Putamen (tissue), 1 donor: ENCODE measurements around the gene TSPYL4.

Experiments used
- DNase-seq: peaks from one replicate; pipeline ENCODE4 v3.0.0-alpha.2; 2016; ENCODE audit warnings: low spot score

The TSPYL4 gene

DNA sequence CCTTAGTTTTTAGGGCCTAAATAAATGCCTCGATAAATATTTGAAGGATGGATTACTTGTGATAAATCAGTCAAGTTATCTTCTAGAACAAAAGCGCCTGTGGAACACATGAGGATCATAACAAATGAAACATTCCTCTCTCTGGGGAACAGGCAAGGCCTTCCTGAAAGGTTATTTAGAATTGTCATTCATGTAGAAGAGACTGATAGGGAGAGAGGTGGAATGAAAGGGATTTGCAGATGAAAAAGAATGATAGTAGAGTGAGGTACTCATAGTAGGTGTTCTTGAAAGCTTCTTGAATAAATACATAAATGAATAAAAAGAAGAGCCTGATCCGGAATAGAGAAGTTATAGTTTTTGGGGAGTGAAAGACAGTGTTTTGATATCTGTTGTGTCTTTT is 30.5 kb downstream of the TSPYL4 start:
- DNase-seq: no peak

DNA sequence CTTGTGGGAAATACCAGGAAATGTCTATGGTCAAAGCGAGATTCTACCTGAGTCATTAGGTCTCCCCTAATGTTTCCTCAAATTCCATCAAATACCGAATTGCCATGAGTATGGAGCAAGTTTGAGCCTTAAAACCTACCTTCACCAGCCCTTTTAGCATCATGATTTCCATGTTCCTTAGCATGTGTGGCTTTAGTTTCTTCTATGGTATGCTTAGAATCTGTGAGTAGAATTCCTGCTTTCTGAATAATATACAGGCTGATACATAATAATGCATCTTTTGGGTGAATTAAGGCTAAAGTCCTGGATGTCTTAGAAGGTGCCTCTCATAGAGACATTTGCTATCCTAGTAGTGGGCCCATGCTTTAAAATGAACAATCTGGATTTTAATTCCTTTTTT is 32.0 kb downstream of the TSPYL4 start:
- no peak for DNase-seq

DNA sequence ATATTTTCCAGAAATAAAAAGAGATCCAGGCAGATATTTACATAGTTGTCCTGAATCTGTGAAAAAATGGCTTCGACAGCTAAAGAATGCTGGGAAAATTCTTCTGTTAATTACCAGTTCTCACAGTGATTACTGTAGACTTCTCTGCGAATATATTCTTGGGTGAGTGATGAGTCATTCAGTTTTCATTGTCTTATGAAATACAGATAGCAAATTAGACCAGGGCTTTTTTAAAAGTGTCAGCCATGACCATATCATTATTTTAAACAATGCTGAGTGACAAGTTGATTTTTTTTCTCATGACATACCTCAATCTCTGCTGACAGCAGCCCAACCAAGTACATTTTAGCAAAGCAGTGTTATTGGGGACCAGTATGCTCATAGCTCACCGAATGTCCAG is 32.8 kb downstream of the TSPYL4 start:
- no peak for DNase-seq

DNA sequence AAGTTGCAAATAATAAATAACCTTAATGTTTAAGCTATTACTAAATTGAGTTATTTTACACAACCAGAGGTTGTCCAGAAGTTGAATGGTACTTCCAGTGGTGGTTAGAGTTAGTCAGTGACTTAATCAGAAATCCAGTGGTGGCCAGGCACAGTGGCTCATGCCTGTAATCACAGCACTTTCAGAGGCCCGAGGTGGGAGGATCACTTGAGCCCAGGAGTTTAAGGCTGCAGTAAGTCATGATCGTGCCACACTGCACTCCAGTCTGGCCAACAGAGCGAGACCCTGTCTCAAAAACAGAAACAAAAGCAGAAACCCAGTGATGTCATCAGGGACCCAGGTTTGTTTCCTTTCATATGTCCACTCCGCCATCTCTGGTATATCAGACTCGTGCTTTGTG is 35.0 kb downstream of the TSPYL4 start:
- DNase-seq: no peak

DNA sequence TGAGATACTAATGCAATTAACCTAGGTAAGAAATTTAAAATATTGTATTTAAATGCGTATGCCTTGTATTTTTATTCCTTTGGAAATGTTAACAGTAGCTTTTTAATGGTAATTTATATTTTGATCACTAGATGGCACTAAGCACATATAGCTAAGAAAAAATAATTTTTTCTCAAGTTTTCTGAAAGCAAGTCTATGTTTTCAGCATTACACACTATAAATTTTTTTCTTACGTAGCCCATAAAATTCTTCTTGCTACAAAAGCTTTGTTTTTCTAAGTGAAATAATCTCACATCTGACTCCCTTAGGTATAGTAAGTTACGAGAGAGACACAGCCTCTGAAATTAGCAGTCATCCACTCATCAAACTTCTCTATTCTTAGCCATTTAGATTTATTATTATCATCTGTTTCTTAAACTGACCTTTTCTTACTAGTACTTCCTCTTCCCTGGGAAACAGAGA is 35.7 kb downstream of the TSPYL4 start:
- no peak for DNase-seq

DNA sequence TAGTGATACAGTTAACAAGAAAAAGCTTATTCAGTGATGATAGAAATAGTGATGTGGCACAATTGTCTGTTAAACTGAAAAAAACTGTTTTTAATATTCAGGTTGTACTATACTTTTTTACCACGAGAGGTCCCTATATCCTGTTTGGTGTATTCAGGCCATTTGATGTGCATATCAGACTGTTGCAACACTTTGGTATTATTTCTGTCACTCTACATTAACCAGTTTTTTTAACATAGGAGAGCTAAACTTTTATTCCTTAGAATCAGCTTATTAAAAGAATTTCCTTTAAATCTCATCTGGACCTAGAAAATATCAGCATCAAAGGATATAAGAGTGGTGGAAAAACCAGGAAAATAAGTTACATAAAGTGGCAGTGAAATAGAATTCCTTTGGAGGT is 36.8 kb downstream of the TSPYL4 start:
- peak; percentile 39 for DNase-seq

DNA sequence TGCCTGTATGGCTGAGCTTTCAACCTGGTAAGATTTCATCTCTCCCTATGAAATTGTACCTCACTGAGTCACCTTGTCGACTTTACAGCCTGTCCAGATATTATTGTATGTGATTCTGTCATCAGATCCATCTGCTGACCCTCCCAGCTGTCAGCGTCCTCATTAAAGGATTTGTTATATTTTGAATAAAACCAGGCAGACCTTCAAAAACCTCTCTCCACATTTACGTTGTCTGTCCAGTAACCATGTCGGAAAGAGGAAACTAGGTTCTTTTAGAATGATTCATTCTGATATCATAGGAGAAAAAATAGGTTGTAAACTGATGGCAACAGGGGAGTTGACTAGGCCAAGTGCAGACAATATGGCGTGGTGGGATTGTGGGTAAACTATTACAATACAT is 38.5 kb downstream of the TSPYL4 start:
- DNase-seq: no peak

DNA sequence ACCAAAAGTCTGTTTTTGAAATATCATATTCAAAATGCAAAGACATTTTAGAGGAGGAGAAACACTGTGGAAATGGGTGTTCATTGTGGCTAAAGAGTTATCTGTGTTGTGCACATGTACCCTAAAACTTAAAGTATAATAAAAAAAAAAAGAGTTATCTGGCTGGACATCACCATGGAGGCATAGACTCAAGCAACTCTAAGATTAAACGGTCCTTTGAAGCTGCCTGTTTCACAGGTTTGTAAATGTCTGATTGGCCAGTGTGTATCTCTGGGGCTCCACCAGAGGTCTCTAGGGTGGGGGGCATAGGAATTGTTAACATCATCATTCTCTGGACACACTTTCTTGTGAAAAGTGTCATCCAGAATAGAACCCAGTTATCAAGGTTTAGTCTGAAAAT is 39.2 kb downstream of the TSPYL4 start:
- DNase-seq: no peak

DNA sequence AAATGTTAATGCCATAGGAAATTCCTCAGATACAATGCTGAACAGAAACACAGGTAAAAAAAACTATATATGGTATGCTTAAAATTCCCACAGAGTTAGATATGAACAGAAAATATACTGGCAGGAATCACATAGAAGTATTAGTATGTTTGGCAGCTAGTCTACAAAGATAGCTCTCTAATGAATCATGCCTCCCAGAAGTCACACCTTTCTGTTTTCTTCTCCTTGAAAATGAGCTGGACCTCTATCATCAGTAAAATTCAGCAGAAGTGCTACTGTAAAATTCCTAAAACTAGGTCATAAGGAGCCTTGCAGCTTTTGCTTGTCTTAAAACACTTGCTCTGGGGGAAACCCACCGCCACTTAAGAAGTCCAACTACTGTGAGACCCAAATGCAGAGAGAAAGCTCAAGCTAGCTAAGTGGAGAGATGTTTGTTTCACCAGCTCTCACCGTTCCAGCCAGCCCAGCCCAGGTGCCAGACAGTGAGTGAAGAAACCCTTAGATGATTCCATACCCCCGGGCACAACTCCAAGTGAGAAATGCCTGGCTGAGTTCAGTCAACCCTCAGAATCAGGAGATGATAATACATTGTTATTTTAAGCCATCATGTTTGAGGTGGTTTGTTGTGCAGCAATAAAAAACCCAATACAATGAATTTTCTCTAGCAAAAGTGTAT is 43.0 kb downstream of the TSPYL4 start:
- DNase-seq: no peak

DNA sequence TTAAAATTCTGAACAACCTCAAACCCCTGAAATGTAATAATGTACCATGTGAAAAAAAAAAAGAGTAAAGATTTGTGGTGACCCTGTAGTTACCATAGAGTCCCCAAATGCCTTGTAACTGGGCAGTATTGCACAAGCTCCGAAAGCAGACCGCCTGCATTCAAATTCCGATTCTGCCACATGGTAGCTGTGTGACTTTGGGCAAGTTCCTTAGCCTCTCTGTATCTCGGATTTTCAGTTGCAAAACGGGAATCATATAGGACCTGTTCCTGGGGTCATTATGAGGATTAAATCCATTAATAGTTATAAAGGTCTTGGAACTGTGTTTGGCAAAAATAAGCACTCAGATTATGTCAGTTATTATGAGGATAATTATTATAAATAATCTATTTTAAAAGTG is 43.6 kb downstream of the TSPYL4 start:
- DNase-seq: no peak

DNA sequence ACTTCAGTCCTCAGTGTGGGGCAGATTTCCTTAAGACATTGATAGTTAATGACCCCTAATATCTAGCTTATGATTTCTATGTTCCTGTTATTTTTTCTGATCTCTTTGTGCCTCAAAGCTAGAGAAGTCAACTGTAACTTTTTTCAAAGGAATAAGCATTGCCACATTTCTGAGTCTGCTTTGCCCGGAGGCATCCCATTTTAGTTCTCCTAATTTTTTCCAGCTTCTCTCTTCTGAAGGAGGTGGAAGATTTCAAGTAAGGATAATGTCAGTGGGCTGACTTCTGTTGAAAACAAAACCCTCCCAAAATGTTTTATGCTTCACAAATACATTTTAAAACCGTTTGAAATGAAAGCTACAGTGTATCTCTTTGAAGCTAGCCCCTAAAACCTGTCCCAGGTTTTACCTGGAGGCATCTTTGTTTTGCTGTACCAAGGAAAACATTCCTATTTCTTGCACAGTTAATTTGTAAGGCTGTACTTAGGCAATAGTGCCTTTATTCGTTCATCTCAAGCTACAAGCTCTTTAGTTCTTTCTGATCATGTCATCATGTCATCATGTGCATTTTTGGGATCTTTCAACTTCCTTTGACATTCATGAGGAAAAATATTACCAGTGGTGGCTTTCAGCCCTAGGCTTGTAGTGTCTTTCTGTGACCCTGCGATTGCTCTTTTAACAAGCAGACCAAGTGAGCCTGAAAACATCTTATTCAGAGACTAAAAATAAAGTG is 45.7 kb downstream of the TSPYL4 start:
- DNase-seq: no peak

DNA sequence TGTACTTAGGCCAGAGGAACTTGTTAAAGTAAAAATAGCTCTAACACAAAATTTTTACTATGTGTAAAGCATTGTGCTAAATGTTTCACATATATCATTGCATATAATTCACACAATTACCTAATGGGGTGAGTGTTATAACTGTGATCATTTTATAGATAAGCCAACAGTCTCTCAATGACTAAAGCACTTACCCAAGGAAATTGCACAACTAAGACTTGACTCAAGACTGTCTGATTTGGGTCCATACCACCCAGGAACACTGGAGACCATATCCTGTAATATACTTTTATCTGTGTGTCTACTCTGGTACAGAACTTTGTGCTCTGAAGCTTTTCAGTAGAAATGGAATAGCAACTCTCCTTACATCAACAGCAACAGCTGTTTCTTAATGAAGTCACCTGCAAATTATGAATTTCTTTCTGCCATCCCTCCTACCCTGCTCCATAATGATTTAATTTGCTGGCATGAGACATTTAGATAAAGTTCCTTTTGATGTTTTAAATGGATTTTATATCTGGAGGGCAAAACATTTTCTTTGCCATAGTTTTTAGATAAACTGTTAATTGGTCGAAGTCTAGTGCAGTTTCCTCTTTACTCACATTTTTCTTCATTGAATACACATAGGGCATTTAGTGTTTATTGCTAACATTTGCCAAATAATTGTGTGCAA is 47.5 kb downstream of the TSPYL4 start:
- no peak for DNase-seq

DNA sequence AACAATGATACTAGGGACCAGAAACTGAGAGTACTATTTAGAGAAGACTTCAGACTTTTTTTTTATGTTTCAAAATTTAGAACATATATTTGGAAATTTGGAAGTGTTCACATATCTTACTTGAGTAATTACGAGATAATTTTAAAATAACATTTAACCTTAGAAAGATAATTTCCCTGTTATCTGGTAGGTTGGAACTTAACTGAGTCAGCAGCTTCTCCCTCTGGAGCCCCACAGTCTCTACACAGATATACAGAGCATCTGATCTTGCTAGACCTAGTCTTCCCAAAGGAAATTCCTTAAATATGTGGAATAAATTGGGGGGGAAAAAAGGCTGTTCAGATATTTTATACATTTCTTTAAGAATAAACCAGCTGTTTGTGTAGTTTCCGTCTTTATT is 48.6 kb downstream of the TSPYL4 start:
- DNase-seq: no peak

DNA sequence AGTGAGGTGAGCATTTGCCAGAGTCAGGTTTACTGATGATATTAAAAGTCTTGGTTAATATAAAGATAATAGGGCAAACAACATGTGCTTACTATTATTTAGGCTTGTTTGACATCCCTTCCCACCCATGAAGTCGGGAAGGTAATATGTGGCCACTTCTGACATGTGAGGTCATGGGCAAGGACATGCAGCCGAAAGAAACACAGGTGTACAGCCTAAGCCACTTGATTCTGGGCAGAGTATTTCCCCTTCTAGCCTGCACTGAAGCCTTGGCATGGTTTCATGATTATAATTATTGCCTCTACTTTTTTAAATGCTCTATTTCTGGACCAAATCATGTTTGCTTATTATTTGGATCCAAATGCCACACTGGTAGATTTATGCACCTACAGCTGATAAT is 52.3 kb downstream of the TSPYL4 start:
- no peak for DNase-seq

DNA sequence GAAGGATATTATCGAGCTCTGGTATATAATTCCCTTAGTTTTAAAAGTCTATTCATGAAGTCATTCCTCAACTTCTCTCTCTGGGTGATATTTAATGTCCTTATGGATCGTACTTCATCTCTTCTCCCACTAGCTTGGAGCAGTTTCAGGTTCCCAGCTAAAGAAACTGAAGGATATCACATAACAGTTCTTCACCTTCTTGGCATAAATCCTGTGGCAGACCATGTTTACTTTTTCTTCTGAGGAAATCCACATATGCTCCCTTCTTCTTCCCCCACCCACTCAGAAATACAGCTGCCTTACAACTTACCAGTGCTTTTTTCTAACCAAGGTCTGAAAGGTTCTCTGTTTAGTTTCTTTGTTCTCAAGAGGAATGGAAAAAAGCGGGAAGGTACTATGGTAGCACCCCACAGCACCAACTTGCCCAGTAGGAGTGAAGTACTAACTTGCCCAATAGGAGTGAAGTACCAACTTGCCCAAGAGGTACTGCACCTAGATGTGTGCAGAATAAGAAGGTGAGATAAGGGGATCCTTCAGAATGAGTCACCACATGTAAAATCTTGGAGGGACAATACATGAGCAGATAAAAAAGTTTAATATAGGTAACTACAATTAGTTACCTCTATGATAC is 53.1 kb downstream of the TSPYL4 start:
- no peak for DNase-seq
